Spleen (tissue), 7 donors: ENCODE data around the gene CD163L1.

ENCODE experiments used
- CTCF ChIP-seq, 11 experiments: fragments of 200-600 bp in 7 of 11; fragments of 450-650 bp in 4 of 11; sonication (generic) in 4 of 11; IDR thresholded peaks in 8 of 11; conservative IDR thresholded peaks in 3 of 11; 1 replicate in 7 of 11; 2 replicates in 4 of 11; pipeline versions ENCODE4 v1.4.0 to v1.8.0; 2016 to 2021; ENCODE audit warnings: antibody characterized with exemption in 11 of 11, inconsistent platforms in 4 of 11, mild to moderate bottlenecking in 1 of 11
- POLR2A ChIP-seq, 3 donors: fragments of 450-650 bp; IDR thresholded peaks; one replicate each; pipeline ENCODE4 v1.5.1; 2017; ENCODE audit warnings: antibody characterized with exemption in 3 of 3, mild to moderate bottlenecking in 1 of 3
- POLR2AphosphoS5 ChIP-seq, 3 donors: sonication (generic); formaldehyde crosslinking; IDR thresholded peaks; one replicate each; pipeline ENCODE4 v1.5.1; 2017; ENCODE audit warnings: antibody characterized with exemption in 3 of 3
- donor health status: DM: no; HTN: no; CAD: no; lungs with moderate emphysema.
- donor health status: DM: no; HTN: no; CAD: no.
- donor health status: DM: no; HTN: no; CAD: no.

GRCh38 chr12:7483343-7483742, 39.4 kb upstream of the CD163L1 start:
- TF ChIP-seq POLR2A (IDR thresholded peaks at IDR 0.05) (no peak), POLR2AphosphoS5 (IDR thresholded peaks at IDR 0.05) (peak in 1 of 3 donors; percentile 24), CTCF (IDR thresholded peaks at IDR 0.05 in 8 of 11, conservative IDR thresholded peaks at IDR 0.05 in 3 of 11) (no peak)
